Mesendoderm (in vitro differentiated cells): ENCODE results near the gene RBM6. TPM values are rescaled to one million over a fixed set of nuclear protein-coding genes. Genes with fewer than 3 reads are reported as not detected.
A peak's percentile ranks its signal among the peaks of the same experiment; 100 is the strongest.

Experiments
- DNase-seq: peaks from one replicate; pipeline ENCODE4 v3.0.0; 2013
- H2AK5ac ChIP-seq: 2 replicates; pipeline ENCODE4 v1.6.1; 2013; ENCODE audit warnings: low read length, inconsistent platforms
- H2BK120ac ChIP-seq: 2 replicates; pipeline ENCODE4 v1.6.1; 2013; ENCODE audit warnings: low read depth, mild to moderate bottlenecking, low read length, moderate library complexity, mixed read lengths
- H2BK15ac ChIP-seq: replicated peaks from 2 replicates; pipeline ENCODE4 v1.6.1; 2013; ENCODE audit warnings: low read depth, mild to moderate bottlenecking, moderate library complexity
- H2BK5ac ChIP-seq: 2 replicates; pipeline ENCODE4 v1.6.1; 2013; ENCODE audit warnings: low read length, inconsistent platforms
- H3K18ac ChIP-seq: 2 replicates; pipeline ENCODE4 v1.6.1; 2013; ENCODE audit warnings: mild to moderate bottlenecking, low read length, mixed read lengths
- H3K23ac ChIP-seq: one replicate; pipeline ENCODE4 v1.6.1; 2013; ENCODE audit warnings: low read length
- H3K27ac ChIP-seq: 2 replicates; pipeline ENCODE4 v1.5.1; 2013; ENCODE audit warnings: low read depth, mild to moderate bottlenecking, inconsistent platforms, low read length, moderate library complexity
- H3K27me3 ChIP-seq: 2 replicates; pipeline ENCODE4 v1.6.1; 2013; ENCODE audit warnings: low read length, control low read depth, mild to moderate bottlenecking, inconsistent platforms; ENCODE audit not compliant: insufficient read depth, poor library complexity
- H3K36me3 ChIP-seq: 2 replicates; pipeline ENCODE4 v1.6.1; 2013; ENCODE audit warnings: low read length, inconsistent platforms; ENCODE audit not compliant: control insufficient read depth, insufficient read depth
- H3K4ac ChIP-seq: one replicate; pipeline ENCODE4 v1.6.1; 2013; ENCODE audit warnings: low read depth, mild to moderate bottlenecking, low read length, moderate library complexity
- H3K4me1 ChIP-seq: 2 replicates; pipeline ENCODE4 v1.6.1; 2013; ENCODE audit warnings: low read depth, low read length, inconsistent platforms; ENCODE audit not compliant: control insufficient read depth
- H3K4me2 ChIP-seq: 2 replicates; pipeline ENCODE4 v1.6.1; 2013; ENCODE audit warnings: low read length
- H3K4me3 ChIP-seq: 2 replicates; pipeline ENCODE4 v1.5.1; 2013; ENCODE audit warnings: mild to moderate bottlenecking, low read length
- H3K56ac ChIP-seq: one replicate; pipeline ENCODE4 v1.6.1; 2013; ENCODE audit warnings: low read length
- H3K79me1 ChIP-seq: 2 replicates; pipeline ENCODE4 v1.6.1; 2013; ENCODE audit warnings: low read length, inconsistent platforms
- H3K79me2 ChIP-seq: 2 replicates; pipeline ENCODE4 v1.6.1; 2013; ENCODE audit warnings: mild to moderate bottlenecking, low read length; ENCODE audit not compliant: control insufficient read depth, insufficient read depth
- H3K9ac ChIP-seq: 2 replicates; pipeline ENCODE4 v1.6.1; 2013; ENCODE audit warnings: low read length, inconsistent platforms
- H4K5ac ChIP-seq: one replicate; pipeline ENCODE4 v1.6.1; 2013; ENCODE audit warnings: low read length
- H4K8ac ChIP-seq: one replicate; pipeline ENCODE4 v1.6.1; 2013; ENCODE audit warnings: low read depth, mild to moderate bottlenecking, control low read depth, low read length, moderate library complexity
- WGBS: extraction: QIAGEN DNeasy Blood & Tissue Kit; methylation state at CpG from one replicate; pipeline ENCODE4 v1.1.7; 2013; ENCODE audit warnings: low lambda C conversion rate, missing lambda C conversion rate; ENCODE audit not compliant: insufficient coverage; ENCODE audit errors: extremely low coverage; 5-methylcytosine and 5-hydroxymethylcytosine counted together
- polyA plus RNA-seq, 2 experiments: library from polyadenylated mRNA; stranded (reverse); fragments of 200-250 nt; gene quantifications; one replicate each; pipeline ENCODE4 v1.2.3, GENCODE V29; 2013

RBM6 gene, protein sequence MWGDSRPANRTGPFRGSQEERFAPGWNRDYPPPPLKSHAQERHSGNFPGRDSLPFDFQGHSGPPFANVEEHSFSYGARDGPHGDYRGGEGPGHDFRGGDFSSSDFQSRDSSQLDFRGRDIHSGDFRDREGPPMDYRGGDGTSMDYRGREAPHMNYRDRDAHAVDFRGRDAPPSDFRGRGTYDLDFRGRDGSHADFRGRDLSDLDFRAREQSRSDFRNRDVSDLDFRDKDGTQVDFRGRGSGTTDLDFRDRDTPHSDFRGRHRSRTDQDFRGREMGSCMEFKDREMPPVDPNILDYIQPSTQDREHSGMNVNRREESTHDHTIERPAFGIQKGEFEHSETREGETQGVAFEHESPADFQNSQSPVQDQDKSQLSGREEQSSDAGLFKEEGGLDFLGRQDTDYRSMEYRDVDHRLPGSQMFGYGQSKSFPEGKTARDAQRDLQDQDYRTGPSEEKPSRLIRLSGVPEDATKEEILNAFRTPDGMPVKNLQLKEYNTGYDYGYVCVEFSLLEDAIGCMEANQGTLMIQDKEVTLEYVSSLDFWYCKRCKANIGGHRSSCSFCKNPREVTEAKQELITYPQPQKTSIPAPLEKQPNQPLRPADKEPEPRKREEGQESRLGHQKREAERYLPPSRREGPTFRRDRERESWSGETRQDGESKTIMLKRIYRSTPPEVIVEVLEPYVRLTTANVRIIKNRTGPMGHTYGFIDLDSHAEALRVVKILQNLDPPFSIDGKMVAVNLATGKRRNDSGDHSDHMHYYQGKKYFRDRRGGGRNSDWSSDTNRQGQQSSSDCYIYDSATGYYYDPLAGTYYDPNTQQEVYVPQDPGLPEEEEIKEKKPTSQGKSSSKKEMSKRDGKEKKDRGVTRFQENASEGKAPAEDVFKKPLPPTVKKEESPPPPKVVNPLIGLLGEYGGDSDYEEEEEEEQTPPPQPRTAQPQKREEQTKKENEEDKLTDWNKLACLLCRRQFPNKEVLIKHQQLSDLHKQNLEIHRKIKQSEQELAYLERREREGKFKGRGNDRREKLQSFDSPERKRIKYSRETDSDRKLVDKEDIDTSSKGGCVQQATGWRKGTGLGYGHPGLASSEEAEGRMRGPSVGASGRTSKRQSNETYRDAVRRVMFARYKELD
- polyA plus RNA-seq (2013, experiment 1 of 2), result 55.8 TPM
- 56.4 TPM for polyA plus RNA-seq (2013, experiment 2 of 2)

DNA sequence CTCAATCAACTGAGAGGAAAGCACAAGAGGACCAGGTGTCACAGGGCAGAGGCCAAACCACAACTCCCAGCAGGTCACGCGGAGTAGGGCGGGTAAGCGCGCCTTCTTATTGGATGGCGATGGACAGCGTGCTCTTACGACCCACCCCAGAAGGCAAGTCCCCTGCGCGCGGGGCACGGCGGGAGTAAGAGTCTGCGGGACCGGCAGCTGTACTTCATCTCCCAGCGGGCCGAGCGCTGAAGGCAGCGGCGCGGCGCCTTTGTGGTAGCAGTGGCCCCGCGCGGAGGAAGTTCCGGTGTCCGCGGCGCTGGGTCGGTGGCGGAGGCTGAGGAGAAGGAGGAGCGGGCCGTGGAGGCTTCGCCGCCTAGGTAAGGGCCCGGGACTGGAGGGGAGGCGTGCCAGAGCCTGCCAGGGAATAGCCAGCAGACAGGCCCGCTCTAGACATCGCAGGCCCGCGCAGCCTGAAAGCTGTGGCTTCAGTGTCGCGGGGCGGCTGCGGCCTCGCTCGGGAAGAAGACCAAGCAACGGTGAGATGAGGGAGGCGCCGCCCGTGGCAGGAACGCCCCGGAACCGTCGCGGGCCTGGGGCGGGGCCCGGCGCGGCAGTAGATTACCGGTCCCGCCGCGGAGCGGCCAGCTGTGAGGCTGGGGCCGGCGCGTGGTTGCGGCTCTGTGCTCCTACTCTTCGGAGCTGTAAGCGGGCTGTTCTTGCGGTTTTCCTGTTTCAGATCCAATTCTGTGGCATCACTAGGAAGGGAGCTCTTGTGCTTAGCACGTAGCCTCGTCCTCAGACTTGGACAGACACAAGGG lies at the start of gene RBM6:
Gene RBM6 (plus strand): TSS at position 293 of the 809 bp plus-strand sequence. CDS start 22,492 bp downstream, outside the sequence.
- Histone ChIP-seq H3K4me2 (peak within 1 kb of the TSS; percentile 94), H3K4me1 (peaks cover 5% of the 10 kb centered on the region), H4K5ac (no peak within 1 kb of the TSS), H3K18ac (peak within 1 kb of the TSS; percentile 57), H3K4me3 (peak within 1 kb of the TSS; percentile 100), H2BK5ac (peak within 1 kb of the TSS; percentile 78), H3K4ac (peak within 1 kb of the TSS; percentile 64), H2BK120ac (no peak within 1 kb of the TSS), H3K36me3 (no peaks in the 10 kb centered on the region), H4K8ac (no peak within 1 kb of the TSS), H3K79me1 (peaks cover 4% of the 10 kb centered on the region), H3K23ac (peak within 1 kb of the TSS; percentile 100), H3K27me3 (no peaks in the 10 kb centered on the region), H3K79me2 (peaks cover 34% of the 10 kb centered on the region), H2AK5ac (no peak within 1 kb of the TSS), H2BK15ac (no peak within 1 kb of the TSS), H3K9ac (peak within 1 kb of the TSS; percentile 99), H3K27ac (peak within 1 kb of the TSS; percentile 94), H3K56ac (peak within 1 kb of the TSS; percentile 99)
- WGBS, result no CpG with 5 or more reads among the region's 74 CpGs
- DNase-seq, result peak; percentile 99

DNA sequence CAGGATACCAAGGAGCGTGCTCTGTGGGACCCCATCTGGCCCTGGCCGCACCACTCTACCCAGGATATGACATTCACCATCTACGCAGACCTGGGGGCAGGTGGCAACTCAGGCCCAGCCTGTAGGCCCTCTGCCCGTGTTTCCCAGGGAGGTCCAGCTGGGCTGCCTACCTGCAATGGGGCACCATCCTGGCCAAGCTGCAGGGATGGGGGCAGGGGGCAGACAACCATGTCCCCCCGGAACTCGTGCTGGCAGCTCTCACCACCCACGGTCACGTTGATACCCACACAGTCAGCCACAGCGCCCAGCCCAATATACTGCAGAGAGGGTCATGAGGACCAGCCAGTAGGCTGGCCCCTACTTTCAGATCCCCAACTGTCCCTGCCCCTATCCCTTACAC lies 44.2 kb upstream of the RBM6 start:
- Histone ChIP-seq H3K79me2 (no peaks in the 10 kb centered on the region), H3K36me3 (no peaks in the 10 kb centered on the region), H3K4me1 (no peaks in the 10 kb centered on the region), H3K18ac (no peak overlapping the region), H3K56ac (no peak overlapping the region), H3K4ac (no peak overlapping the region), H2BK5ac (no peak overlapping the region), H3K23ac (no peak overlapping the region), H2BK15ac (no peak overlapping the region), H2BK120ac (no peak overlapping the region), H3K27me3 (no peaks in the 10 kb centered on the region), H3K9ac (no peak overlapping the region), H3K4me2 (no peak overlapping the region), H4K8ac (no peak overlapping the region), H3K79me1 (no peaks in the 10 kb centered on the region), H4K5ac (no peak overlapping the region), H3K4me3 (no peak overlapping the region), H3K27ac (no peak overlapping the region), H2AK5ac (no peak overlapping the region)
- no CpG with 5 or more reads among the region's 9 CpGs for WGBS
- DNase-seq, result no peak

DNA sequence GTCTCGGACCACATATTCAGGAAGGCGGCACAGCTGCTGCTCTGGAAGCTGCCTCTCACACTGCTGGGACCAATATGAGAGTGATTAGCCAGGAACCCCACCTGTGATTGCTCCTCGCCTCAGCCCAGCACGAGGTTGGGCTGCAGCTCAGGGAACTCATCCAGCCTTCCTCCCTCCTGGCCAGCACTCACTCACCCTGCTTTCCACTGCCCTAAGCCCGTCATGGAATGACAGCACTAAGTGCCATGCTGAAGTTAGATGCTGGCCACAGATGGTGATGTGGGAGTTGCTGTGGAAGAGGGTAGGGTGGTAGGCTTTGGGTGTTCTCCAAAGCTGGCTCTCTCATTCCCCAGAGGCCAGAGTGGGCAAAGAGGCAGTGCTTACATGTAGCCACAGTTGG lies 43.6 kb upstream of the RBM6 start:
- no peaks in the 10 kb centered on the region for H3K4me1 ChIP-seq
- no peak overlapping the region for H4K5ac ChIP-seq
- no peak overlapping the region for H3K27ac ChIP-seq
- no peak overlapping the region for H2AK5ac ChIP-seq
- no peaks in the 10 kb centered on the region for H3K27me3 ChIP-seq
- H4K8ac ChIP-seq, result no peak overlapping the region
- H3K4me3 ChIP-seq, result no peak overlapping the region
- no peak for DNase-seq
- no peaks in the 10 kb centered on the region for H3K36me3 ChIP-seq
- H2BK120ac ChIP-seq, result no peak overlapping the region
- no peak overlapping the region for H2BK15ac ChIP-seq
- H3K4ac ChIP-seq, result no peak overlapping the region
- H3K18ac ChIP-seq, result no peak overlapping the region
- H3K4me2 ChIP-seq, result no peak overlapping the region
- no peaks in the 10 kb centered on the region for H3K79me1 ChIP-seq
- no peak overlapping the region for H3K9ac ChIP-seq
- H3K79me2 ChIP-seq, result no peaks in the 10 kb centered on the region
- no peak overlapping the region for H3K23ac ChIP-seq
- no CpG with 5 or more reads among the region's 5 CpGs for WGBS
- no peak overlapping the region for H2BK5ac ChIP-seq
- no peak overlapping the region for H3K56ac ChIP-seq

DNA sequence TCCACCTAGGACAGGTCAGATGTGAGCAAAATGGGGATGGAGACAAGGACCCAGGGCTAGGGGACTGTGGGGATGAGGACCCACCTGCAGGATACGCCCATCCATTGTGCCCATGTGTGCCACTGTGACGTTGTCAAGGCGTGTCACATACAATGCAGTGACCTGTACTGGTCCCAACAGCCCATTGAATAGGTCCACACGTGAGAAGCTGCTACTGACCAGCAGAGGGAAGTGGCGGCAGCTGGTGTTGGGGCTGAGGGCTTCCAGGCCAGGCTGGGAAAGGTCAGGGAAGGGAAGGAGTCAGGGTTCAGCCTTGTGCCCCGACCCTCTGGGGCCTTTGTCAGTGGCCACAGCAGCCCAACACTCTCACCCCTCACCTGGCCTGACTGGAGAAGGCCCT lies 41.0 kb upstream of the RBM6 start:
- Histone ChIP-seq H2BK120ac (no peak overlapping the region), H3K36me3 (no peaks in the 10 kb centered on the region), H3K79me1 (no peaks in the 10 kb centered on the region), H2BK15ac (no peak overlapping the region), H3K4me2 (no peak overlapping the region), H2BK5ac (no peak overlapping the region), H3K4me1 (peaks cover under 1% of the 10 kb centered on the region), H3K18ac (no peak overlapping the region), H4K8ac (no peak overlapping the region), H2AK5ac (no peak overlapping the region), H3K56ac (peak overlapping the region; percentile 28), H4K5ac (no peak overlapping the region), H3K79me2 (no peaks in the 10 kb centered on the region), H3K23ac (no peak overlapping the region), H3K27me3 (no peaks in the 10 kb centered on the region), H3K27ac (no peak overlapping the region), H3K9ac (no peak overlapping the region), H3K4me3 (no peak overlapping the region), H3K4ac (no peak overlapping the region)
- no peak for DNase-seq
- no CpG with 5 or more reads among the region's 6 CpGs for WGBS

DNA sequence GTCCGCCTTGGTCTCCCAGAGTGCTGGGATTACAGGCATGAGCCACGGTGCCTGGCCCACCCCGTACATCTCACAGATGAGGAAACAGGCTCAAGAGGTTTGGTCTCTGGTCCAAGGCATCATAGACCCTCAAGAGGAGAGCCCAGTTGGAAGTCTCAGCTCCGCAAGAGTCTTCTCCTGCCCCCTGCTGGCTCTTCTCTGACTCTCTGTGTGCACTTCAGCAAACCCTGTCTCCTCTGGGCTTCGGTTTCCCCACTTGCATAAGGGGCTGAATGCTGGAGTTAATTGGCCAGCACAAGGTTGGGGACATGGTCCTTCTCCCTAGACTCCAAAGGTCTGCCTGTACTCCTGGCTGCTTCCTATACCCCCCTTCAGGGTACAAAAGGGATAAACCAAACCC lies 40.1 kb upstream of the RBM6 start:
- no CpG with 5 or more reads among the region's 5 CpGs for WGBS
- Histone ChIP-seq H3K9ac (no peak overlapping the region), H3K27ac (no peak overlapping the region)

More for the DNA sequence above, 40.1 kb upstream of the RBM6 start:
- no peak overlapping the region for H2BK120ac ChIP-seq
- no peaks in the 10 kb centered on the region for H3K79me2 ChIP-seq
- no peaks in the 10 kb centered on the region for H3K27me3 ChIP-seq
- H3K23ac ChIP-seq, result no peak overlapping the region
- DNase-seq, result peak; percentile 70
- no peaks in the 10 kb centered on the region for H3K36me3 ChIP-seq
- no peak overlapping the region for H2BK15ac ChIP-seq
- no peak overlapping the region for H4K5ac ChIP-seq
- H3K4ac ChIP-seq, result no peak overlapping the region
- H3K79me1 ChIP-seq, result no peaks in the 10 kb centered on the region
- no peak overlapping the region for H3K4me3 ChIP-seq
- peaks cover 2% of the 10 kb centered on the region for H3K4me1 ChIP-seq
- H3K56ac ChIP-seq, result no peak overlapping the region
- no peak overlapping the region for H2BK5ac ChIP-seq
- H4K8ac ChIP-seq, result no peak overlapping the region
- no peak overlapping the region for H3K18ac ChIP-seq
- no peak overlapping the region for H2AK5ac ChIP-seq
- H3K4me2 ChIP-seq, result no peak overlapping the region
